HepG2 (cell line): Measurements from ENCODE around the gene TRIM37. TPM values are rescaled to one million over a fixed set of nuclear protein-coding genes. Genes with fewer than 3 reads are reported as not detected.

ENCODE experiments used
- ATAD3A ChIP-seq: sonication (generic); formaldehyde crosslinking; IDR thresholded peaks from 2 replicates; pipeline ENCODE4 v1.4.0; 2020; ENCODE audit warnings: missing genetic modification reagents
- CENPBD1 ChIP-seq: sonication (generic); formaldehyde crosslinking; IDR thresholded peaks from 2 replicates; pipeline ENCODE4 v1.8.0; 2022; ENCODE audit warnings: missing genetic modification reagents, low read depth, mild to moderate bottlenecking, borderline replicate concordance
- E2F1 ChIP-seq: sonication (generic); formaldehyde crosslinking; IDR thresholded peaks from 2 replicates; pipeline ENCODE4 v1.5.0; 2020; ENCODE audit warnings: missing genetic modification reagents
- NFIC ChIP-seq: IDR thresholded peaks from 2 replicates; pipeline ENCODE4 v1.6.1; 2012; ENCODE audit warnings: mild to moderate bottlenecking, low read length, inconsistent platforms
- POLR2A ChIP-seq, 2 experiments: IDR thresholded peaks; 2 replicates each; pipeline ENCODE4 v1.6.1; 2011; ENCODE audit warnings: low read depth in 2 of 2, low read length in 2 of 2, mild to moderate bottlenecking in 1 of 2, moderate library complexity in 1 of 2; ENCODE audit not compliant: insufficient read depth in 1 of 2
- SCMH1 ChIP-seq: sonication (generic); formaldehyde crosslinking; IDR thresholded peaks from 2 replicates; pipeline ENCODE4 v1.9.0; 2021; ENCODE audit warnings: missing genetic modification reagents, mild to moderate bottlenecking, borderline replicate concordance
- TCF7 ChIP-seq: sonication (generic); IDR thresholded peaks from 2 replicates; pipeline ENCODE4 v1.6.1; 2016; ENCODE audit warnings: antibody characterized with exemption, low read depth
- ZFP41 ChIP-seq: sonication (generic); formaldehyde crosslinking; IDR thresholded peaks from 2 replicates; pipeline ENCODE4 v1.4.0; 2020; ENCODE audit warnings: mild to moderate bottlenecking, missing genetic modification reagents, borderline replicate concordance
- ZNF143 ChIP-seq: sonication (generic); formaldehyde crosslinking; IDR thresholded peaks from 2 replicates; pipeline ENCODE4 v1.4.0; 2020; ENCODE audit warnings: missing genetic modification reagents
- ZNF235 ChIP-seq: sonication (generic); formaldehyde crosslinking; IDR thresholded peaks from 2 replicates; pipeline ENCODE4 v1.8.1; 2023; ENCODE audit warnings: mild to moderate bottlenecking, missing genetic modification reagents, borderline replicate concordance
- ZNF546 ChIP-seq: sonication (generic); formaldehyde crosslinking; conservative IDR thresholded peaks from 2 replicates; pipeline ENCODE4 v1.8.1; 2023; ENCODE audit warnings: mild to moderate bottlenecking, missing genetic modification reagents
- ZNF660 ChIP-seq: sonication (generic); formaldehyde crosslinking; IDR thresholded peaks from 2 replicates; pipeline ENCODE4 v1.5.1; 2020; ENCODE audit warnings: mild to moderate bottlenecking, low read depth, missing genetic modification reagents, borderline replicate concordance
- ZNF672 ChIP-seq: sonication (generic); formaldehyde crosslinking; IDR thresholded peaks from 2 replicates; pipeline ENCODE4 v1.8.1; 2022; ENCODE audit warnings: missing genetic modification reagents
- ZNF776 ChIP-seq: sonication (generic); formaldehyde crosslinking; IDR thresholded peaks from 2 replicates; pipeline ENCODE4 v1.4.0; 2020; ENCODE audit warnings: mild to moderate bottlenecking, missing genetic modification reagents
- ZNF781 ChIP-seq: sonication (generic); formaldehyde crosslinking; IDR thresholded peaks from 2 replicates; pipeline ENCODE4 v1.5.1; 2020; ENCODE audit warnings: borderline replicate concordance, mild to moderate bottlenecking, missing genetic modification reagents; ENCODE audit errors: not compliant biosample characterization
- ZNF782 ChIP-seq: sonication (generic); formaldehyde crosslinking; IDR thresholded peaks from 2 replicates; pipeline ENCODE4 v1.4.0; 2020; ENCODE audit warnings: missing genetic modification reagents, mild to moderate bottlenecking, borderline replicate concordance
- polyA plus RNA-seq, 8 experiments: library from polyadenylated mRNA; depleted of rRNA in 3 of 8; stranded (reverse) in 7 of 8; unstranded in 1 of 8; fragments of >200 nt; fragmentation: Illumina TruSeq in 4 of 8; extraction: Trizol in 4 of 8; gene quantifications; 2 replicates each; pipeline versions ENCODE4 v1.2.1 to v1.2.3, GENCODE V29; 2011 to 2016; ENCODE audit warnings: low read depth in 4 of 8, missing spikeins in 1 of 8, mixed read lengths in 1 of 8; ENCODE audit not compliant: insufficient read depth in 1 of 8
- total RNA-seq, 5 experiments: library from RNA; depleted of rRNA; stranded (reverse); fragments of >200 nt; fragmentation: Illumina TruSeq; extraction: Trizol; gene quantifications; 2 replicates each; pipeline ENCODE4 v1.2.3, GENCODE V29; 2016; ENCODE audit warnings: low read depth in 1 of 5
- TF ChIP-seq, protein P1 (sequence below): sonication (generic); formaldehyde crosslinking; IDR thresholded peaks from 2 replicates; pipeline ENCODE4 v1.9.0; 2021; ENCODE audit warnings: mild to moderate bottlenecking, missing genetic modification reagents
- TF ChIP-seq, protein P2 (sequence below): IDR thresholded peaks from 2 replicates; pipeline ENCODE4 v1.6.1; 2012; ENCODE audit warnings: low read length, improper control_type of control experiment
- TF ChIP-seq, protein P3 (sequence below): sonication (generic); formaldehyde crosslinking; IDR thresholded peaks from 2 replicates; pipeline ENCODE4 v1.8.1; 2023; ENCODE audit warnings: missing genetic modification reagents, mild to moderate bottlenecking, borderline replicate concordance

The TRIM37 gene
- total and polyA plus RNA-seq, 2 of the 13 experiments (the other 11 are each of a cell fraction or from before 2014, with no cell fraction given) = 12.4 to 39.1 TPM

GRCh38 chr17:59154292-59154720 is 47.6 kb upstream of the TRIM37 start (continued):
- TF ChIP-seq, protein P1, sequence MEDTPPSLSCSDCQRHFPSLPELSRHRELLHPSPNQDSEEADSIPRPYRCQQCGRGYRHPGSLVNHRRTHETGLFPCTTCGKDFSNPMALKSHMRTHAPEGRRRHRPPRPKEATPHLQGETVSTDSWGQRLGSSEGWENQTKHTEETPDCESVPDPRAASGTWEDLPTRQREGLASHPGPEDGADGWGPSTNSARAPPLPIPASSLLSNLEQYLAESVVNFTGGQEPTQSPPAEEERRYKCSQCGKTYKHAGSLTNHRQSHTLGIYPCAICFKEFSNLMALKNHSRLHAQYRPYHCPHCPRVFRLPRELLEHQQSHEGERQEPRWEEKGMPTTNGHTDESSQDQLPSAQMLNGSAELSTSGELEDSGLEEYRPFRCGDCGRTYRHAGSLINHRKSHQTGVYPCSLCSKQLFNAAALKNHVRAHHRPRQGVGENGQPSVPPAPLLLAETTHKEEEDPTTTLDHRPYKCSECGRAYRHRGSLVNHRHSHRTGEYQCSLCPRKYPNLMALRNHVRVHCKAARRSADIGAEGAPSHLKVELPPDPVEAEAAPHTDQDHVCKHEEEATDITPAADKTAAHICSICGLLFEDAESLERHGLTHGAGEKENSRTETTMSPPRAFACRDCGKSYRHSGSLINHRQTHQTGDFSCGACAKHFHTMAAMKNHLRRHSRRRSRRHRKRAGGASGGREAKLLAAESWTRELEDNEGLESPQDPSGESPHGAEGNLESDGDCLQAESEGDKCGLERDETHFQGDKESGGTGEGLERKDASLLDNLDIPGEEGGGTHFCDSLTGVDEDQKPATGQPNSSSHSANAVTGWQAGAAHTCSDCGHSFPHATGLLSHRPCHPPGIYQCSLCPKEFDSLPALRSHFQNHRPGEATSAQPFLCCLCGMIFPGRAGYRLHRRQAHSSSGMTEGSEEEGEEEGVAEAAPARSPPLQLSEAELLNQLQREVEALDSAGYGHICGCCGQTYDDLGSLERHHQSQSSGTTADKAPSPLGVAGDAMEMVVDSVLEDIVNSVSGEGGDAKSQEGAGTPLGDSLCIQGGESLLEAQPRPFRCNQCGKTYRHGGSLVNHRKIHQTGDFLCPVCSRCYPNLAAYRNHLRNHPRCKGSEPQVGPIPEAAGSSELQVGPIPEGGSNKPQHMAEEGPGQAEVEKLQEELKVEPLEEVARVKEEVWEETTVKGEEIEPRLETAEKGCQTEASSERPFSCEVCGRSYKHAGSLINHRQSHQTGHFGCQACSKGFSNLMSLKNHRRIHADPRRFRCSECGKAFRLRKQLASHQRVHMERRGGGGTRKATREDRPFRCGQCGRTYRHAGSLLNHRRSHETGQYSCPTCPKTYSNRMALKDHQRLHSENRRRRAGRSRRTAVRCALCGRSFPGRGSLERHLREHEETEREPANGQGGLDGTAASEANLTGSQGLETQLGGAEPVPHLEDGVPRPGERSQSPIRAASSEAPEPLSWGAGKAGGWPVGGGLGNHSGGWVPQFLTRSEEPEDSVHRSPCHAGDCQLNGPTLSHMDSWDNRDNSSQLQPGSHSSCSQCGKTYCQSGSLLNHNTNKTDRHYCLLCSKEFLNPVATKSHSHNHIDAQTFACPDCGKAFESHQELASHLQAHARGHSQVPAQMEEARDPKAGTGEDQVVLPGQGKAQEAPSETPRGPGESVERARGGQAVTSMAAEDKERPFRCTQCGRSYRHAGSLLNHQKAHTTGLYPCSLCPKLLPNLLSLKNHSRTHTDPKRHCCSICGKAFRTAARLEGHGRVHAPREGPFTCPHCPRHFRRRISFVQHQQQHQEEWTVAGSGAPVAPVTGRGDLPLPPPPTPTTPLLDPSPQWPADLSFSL (CRISPR knock-in tag) = no peak
- TF ChIP-seq ZNF143 (CRISPR knock-in tag) (no peak; the same call in 1 of the 2 replicates), ZNF672 (CRISPR knock-in tag) (no peak), ZNF781 (CRISPR knock-in tag) (no peak), ZNF660 (CRISPR knock-in tag) (0 out of 2 replicates have a peak, but pooled peaks have one; percentile 35), POLR2A (IDR thresholded peaks at IDR 0.05; ENCODE audit: insufficient read depth in 1 of 2, low read depth in 2 of 2, low read length in 2 of 2) (peak in 1 of 2 experiments; percentile 5; a peak in 1 of 4 replicates), SCMH1 (CRISPR knock-in tag) (no peak), ZNF235 (CRISPR knock-in tag) (no peak), ZFP41 (CRISPR knock-in tag) (no peak; the same call in 1 of the 2 replicates), TCF7 (no peak), ATAD3A (CRISPR knock-in tag) (no peak), E2F1 (CRISPR knock-in tag) (no peak), CENPBD1 (CRISPR knock-in tag) (0 out of 2 replicates have a peak, but pooled peaks have one; percentile 17), ZNF546 (CRISPR knock-in tag) (no peak), ZNF782 (CRISPR knock-in tag) (no peak), NFIC (no peak), ZNF776 (CRISPR knock-in tag) (no peak)
- TF ChIP-seq, protein P2, sequence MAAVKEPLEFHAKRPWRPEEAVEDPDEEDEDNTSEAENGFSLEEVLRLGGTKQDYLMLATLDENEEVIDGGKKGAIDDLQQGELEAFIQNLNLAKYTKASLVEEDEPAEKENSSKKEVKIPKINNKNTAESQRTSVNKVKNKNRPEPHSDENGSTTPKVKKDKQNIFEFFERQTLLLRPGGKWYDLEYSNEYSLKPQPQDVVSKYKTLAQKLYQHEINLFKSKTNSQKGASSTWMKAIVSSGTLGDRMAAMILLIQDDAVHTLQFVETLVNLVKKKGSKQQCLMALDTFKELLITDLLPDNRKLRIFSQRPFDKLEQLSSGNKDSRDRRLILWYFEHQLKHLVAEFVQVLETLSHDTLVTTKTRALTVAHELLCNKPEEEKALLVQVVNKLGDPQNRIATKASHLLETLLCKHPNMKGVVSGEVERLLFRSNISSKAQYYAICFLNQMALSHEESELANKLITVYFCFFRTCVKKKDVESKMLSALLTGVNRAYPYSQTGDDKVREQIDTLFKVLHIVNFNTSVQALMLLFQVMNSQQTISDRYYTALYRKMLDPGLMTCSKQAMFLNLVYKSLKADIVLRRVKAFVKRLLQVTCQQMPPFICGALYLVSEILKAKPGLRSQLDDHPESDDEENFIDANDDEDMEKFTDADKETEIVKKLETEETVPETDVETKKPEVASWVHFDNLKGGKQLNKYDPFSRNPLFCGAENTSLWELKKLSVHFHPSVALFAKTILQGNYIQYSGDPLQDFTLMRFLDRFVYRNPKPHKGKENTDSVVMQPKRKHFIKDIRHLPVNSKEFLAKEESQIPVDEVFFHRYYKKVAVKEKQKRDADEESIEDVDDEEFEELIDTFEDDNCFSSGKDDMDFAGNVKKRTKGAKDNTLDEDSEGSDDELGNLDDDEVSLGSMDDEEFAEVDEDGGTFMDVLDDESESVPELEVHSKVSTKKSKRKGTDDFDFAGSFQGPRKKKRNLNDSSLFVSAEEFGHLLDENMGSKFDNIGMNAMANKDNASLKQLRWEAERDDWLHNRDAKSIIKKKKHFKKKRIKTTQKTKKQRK = no peak
- TF ChIP-seq, protein P3, sequence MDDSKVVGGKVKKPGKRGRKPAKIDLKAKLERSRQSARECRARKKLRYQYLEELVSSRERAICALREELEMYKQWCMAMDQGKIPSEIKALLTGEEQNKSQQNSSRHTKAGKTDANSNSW = 0 out of 2 replicates have a peak, but pooled peaks have one; percentile 42
